Endodermal cell (in vitro differentiated cells): Measurements from ENCODE around the gene DYNC1H1. TPM values are rescaled to one million over a fixed set of nuclear protein-coding genes. Genes with fewer than 3 reads are reported as not detected.

Experiments
- DNase-seq: peaks from one replicate; pipeline ENCODE4 v3.0.0-alpha.2; 2017
- H3K27ac ChIP-seq: 2 replicates; pipeline ENCODE4 v1.5.1; 2013; ENCODE audit warnings: mild to moderate bottlenecking, low read depth, low read length, moderate library complexity
- H3K27me3 ChIP-seq: 2 replicates; pipeline ENCODE4 v1.6.1; 2013; ENCODE audit warnings: mild to moderate bottlenecking, low read length, moderate library complexity; ENCODE audit not compliant: insufficient read depth, control insufficient read depth, poor library complexity, severe bottlenecking
- H3K36me3 ChIP-seq: 2 replicates; pipeline ENCODE4 v1.7.0; 2013; ENCODE audit warnings: mild to moderate bottlenecking, low read length, moderate library complexity; ENCODE audit not compliant: control insufficient read depth, insufficient read depth
- H3K4me1 ChIP-seq: one replicate; pipeline ENCODE4 v1.7.0; 2013; ENCODE audit warnings: low read length; ENCODE audit not compliant: control insufficient read depth, insufficient read depth
- H3K4me3 ChIP-seq: 2 replicates; pipeline ENCODE4 v1.5.1; 2013; ENCODE audit warnings: mild to moderate bottlenecking, low read length, moderate library complexity
- H3K9ac ChIP-seq: 2 replicates; pipeline ENCODE4 v1.6.1; 2013; ENCODE audit warnings: mild to moderate bottlenecking, low read length, moderate library complexity; ENCODE audit not compliant: poor library complexity, severe bottlenecking; ENCODE audit errors: extremely low read depth
- H3K9me3 ChIP-seq: 2 replicates; pipeline ENCODE4 v1.6.1; 2013; ENCODE audit warnings: mild to moderate bottlenecking, low read length, moderate library complexity; ENCODE audit not compliant: control insufficient read depth
- H3K27ac Mint-ChIP-seq: 2 replicates; pipeline ENCODE4 v1.8.0; 2020; ENCODE audit warnings: mixed read lengths
- H3K27me3 Mint-ChIP-seq: 2 replicates; pipeline ENCODE4 v1.8.0; 2021; ENCODE audit warnings: mild to moderate bottlenecking, mixed read lengths; ENCODE audit not compliant: insufficient read depth
- H3K36me3 Mint-ChIP-seq: 2 replicates; pipeline ENCODE4 v1.8.0; 2020; ENCODE audit warnings: low read depth, mixed read lengths
- H3K4me1 Mint-ChIP-seq: 2 replicates; pipeline ENCODE4 v1.8.0; 2020; ENCODE audit warnings: mixed read lengths
- H3K4me3 Mint-ChIP-seq: 2 replicates; pipeline ENCODE4 v1.8.0; 2020; ENCODE audit warnings: mild to moderate bottlenecking, moderate library complexity, mixed read lengths
- H3K9me3 Mint-ChIP-seq: 2 replicates; pipeline ENCODE4 v1.8.0; 2020; ENCODE audit warnings: mild to moderate bottlenecking, mixed read lengths
- CTCF ChIP-seq: fragments of 200-600 bp; sonication (generic); conservative IDR thresholded peaks from 2 replicates; pipeline ENCODE4 v1.5.0; 2021; ENCODE audit warnings: antibody characterized with exemption, mild to moderate bottlenecking
- WGBS, 2 experiments: methylation state at CpG; one replicate each; pipeline versions ENCODE4 v1.1.5 to v1.1.7; 2013; ENCODE audit warnings: missing lambda C conversion rate in 2 of 2, mixed read lengths in 1 of 2; ENCODE audit not compliant: insufficient coverage in 1 of 2, insufficient read length in 1 of 2; 5-methylcytosine and 5-hydroxymethylcytosine counted together
- total RNA-seq, 2 donors: library from RNA; stranded (reverse); fragmentation: NEBNext Ultra II Directional in 1 of 2; extraction: Animal tissue kit (Norgen Biotek cat#: 25700) in 1 of 2; gene quantifications; 2 replicates in 1 of 2; 3 replicates in 1 of 2; pipeline ENCODE4 v1.2.1, GENCODE V29; 2021

The DYNC1H1 gene
- total RNA-seq, 2 donors from 2014 or later = 438 to 443 TPM

- Mint-ChIP-seq H3K9me3 (no peaks in the 10 kb centered on the region), H3K4me1 (peaks cover 44% of the 10 kb centered on the region), H3K27me3 (peaks cover 2% of the 10 kb centered on the region), H3K36me3 (peaks cover 31% of the 10 kb centered on the region), H3K4me3 (peak overlapping the region; percentile 95), H3K27ac (peak overlapping the region; percentile 98)
- H3K4me1 ChIP-seq = no peaks in the 10 kb centered on the region
- peak overlapping the region; percentile 85 for H3K9ac ChIP-seq
- peaks cover 27% of the 10 kb centered on the region for H3K36me3 ChIP-seq
- no peaks in the 10 kb centered on the region for H3K27me3 ChIP-seq
- peak; percentile 90 for DNase-seq
- no peaks in the 10 kb centered on the region for H3K9me3 ChIP-seq
- no peak for TF ChIP-seq CTCF
- peak overlapping the region; percentile 32 for H3K27ac ChIP-seq
- WGBS, 2 experiments = 68 to 85% methylated on average over 16 to 39 of the region's 39 CpGs
- H3K4me3 ChIP-seq = peak overlapping the region; percentile 84
Observed at GRCh38 chr14:102088012-102088792, 123.8 kb downstream of the DYNC1H1 start.

- H3K36me3 Mint-ChIP-seq = peaks cover 16% of the 10 kb centered on the region
- TF ChIP-seq CTCF = no peak
- Histone ChIP-seq H3K36me3 (peaks cover 11% of the 10 kb centered on the region), H3K27ac (no peak overlapping the region), H3K27me3 (no peaks in the 10 kb centered on the region), H3K4me3 (no peak overlapping the region), H3K9me3 (no peaks in the 10 kb centered on the region), H3K9ac (no peak overlapping the region), H3K4me1 (no peaks in the 10 kb centered on the region)
- H3K27me3 Mint-ChIP-seq = peaks cover 2% of the 10 kb centered on the region
- H3K9me3 Mint-ChIP-seq = no peaks in the 10 kb centered on the region
- peaks cover 28% of the 10 kb centered on the region for H3K4me1 Mint-ChIP-seq
- peak overlapping the region; percentile 11 for H3K27ac Mint-ChIP-seq
- no peak for DNase-seq
- H3K4me3 Mint-ChIP-seq = peak overlapping the region; percentile 95
- 92 to 93% methylated on average over 7 to 11 of the region's 11 CpGs for WGBS, 2 experiments
Observed at GRCh38 chr14:102089621-102090343, 125.4 kb downstream of the DYNC1H1 start.

- no peaks in the 10 kb centered on the region for H3K4me1 ChIP-seq
- H3K9me3 Mint-ChIP-seq = no peaks in the 10 kb centered on the region
- H3K4me3 Mint-ChIP-seq = no peak overlapping the region
Observed at GRCh38 chr14:102090713-102091112, 126.3 kb downstream of the DYNC1H1 start.

More at GRCh38 chr14:102090713-102091112, 126.3 kb downstream of the DYNC1H1 start:
- peaks cover 2% of the 10 kb centered on the region for H3K36me3 ChIP-seq
- WGBS, 2 experiments = 85 to 96% methylated on average over 3 of the region's 3 CpGs
- no peak for TF ChIP-seq CTCF
- H3K9me3 ChIP-seq = no peaks in the 10 kb centered on the region
- no peak overlapping the region for H3K4me3 ChIP-seq
- peaks cover 5% of the 10 kb centered on the region for H3K27me3 Mint-ChIP-seq
- H3K27ac Mint-ChIP-seq = no peak overlapping the region
- no peak overlapping the region for H3K9ac ChIP-seq
- H3K27me3 ChIP-seq = no peaks in the 10 kb centered on the region
- DNase-seq = no peak
- peaks cover 6% of the 10 kb centered on the region for H3K36me3 Mint-ChIP-seq
- H3K27ac ChIP-seq = no peak overlapping the region
- peaks cover 22% of the 10 kb centered on the region for H3K4me1 Mint-ChIP-seq
